Ishikawa (cell line): ENCODE results near the gene RILP.

Source experiments
- CEBPB ChIP-seq: IDR thresholded peaks from 2 replicates; pipeline ENCODE4 v1.6.1; 2012
- CREB1 ChIP-seq: IDR thresholded peaks from 2 replicates; pipeline ENCODE4 v1.6.1; 2012; ENCODE audit warnings: low read depth
- EGR1 ChIP-seq: IDR thresholded peaks from 2 replicates; pipeline ENCODE4 v1.6.1; 2012
- EP300 ChIP-seq: IDR thresholded peaks from 2 replicates; pipeline ENCODE4 v1.6.1; 2012; ENCODE audit warnings: borderline replicate concordance
- FOXM1 ChIP-seq: IDR thresholded peaks from 2 replicates; pipeline ENCODE4 v1.6.1; 2012; ENCODE audit warnings: low read depth, borderline replicate concordance
- MAX ChIP-seq: IDR thresholded peaks from 2 replicates; pipeline ENCODE4 v1.6.1; 2012
- NFIC ChIP-seq: IDR thresholded peaks from 2 replicates; pipeline ENCODE4 v1.6.1; 2012
- RAD21 ChIP-seq: IDR thresholded peaks from 2 replicates; pipeline ENCODE4 v1.6.1; 2012; ENCODE audit warnings: low read depth
- REST ChIP-seq: IDR thresholded peaks from 2 replicates; pipeline ENCODE4 v1.6.1; 2012; ENCODE audit warnings: low read depth, mild to moderate bottlenecking
- TAF1 ChIP-seq: IDR thresholded peaks from 2 replicates; pipeline ENCODE4 v1.6.1; 2012; ENCODE audit warnings: low read depth, mild to moderate bottlenecking
- TCF12 ChIP-seq: IDR thresholded peaks from 2 replicates; pipeline ENCODE4 v1.6.1; 2012; ENCODE audit warnings: low read depth
- TEAD4 ChIP-seq: IDR thresholded peaks from 2 replicates; pipeline ENCODE4 v1.6.1; 2012
- USF1 ChIP-seq: IDR thresholded peaks from 2 replicates; pipeline ENCODE4 v1.6.1; 2012
- YY1 ChIP-seq: IDR thresholded peaks from 2 replicates; pipeline ENCODE4 v1.6.1; 2012; ENCODE audit warnings: low read depth
- ZBTB7A ChIP-seq: IDR thresholded peaks from 2 replicates; pipeline ENCODE4 v1.6.1; 2012; ENCODE audit warnings: low read depth

RILP gene

GRCh38 chr17:1649844-1650501, at the start of gene RILP:
TSS of gene RILP (minus strand) at chr17:1649866. CDS start at chr17:1649804, 62 bp downstream.
- TF ChIP-seq USF1 (peak; percentile 50; the same call in 1 of the 2 replicates), NFIC (peak; percentile 60; the same call in 1 of the 2 replicates), TAF1 (peak; percentile 15; the same call in 1 of the 2 replicates), CREB1 (no peak)

GRCh38 chr17:1697681-1698080, 48.0 kb upstream of the RILP start:
- TF ChIP-seq CEBPB (no peak), TAF1 (no peak), EGR1 (no peak), MAX (no peak), REST (no peak), USF1 (no peak), ZBTB7A (no peak), FOXM1 (no peak), TCF12 (no peak), RAD21 (no peak), EP300 (no peak)

GRCh38 chr17:1695365-1695764, 45.7 kb upstream of the RILP start:
- TF ChIP-seq TCF12: no peak
- TF ChIP-seq YY1: no peak
- TF ChIP-seq EP300: no peak
- no peak for TF ChIP-seq NFIC
- no peak for TF ChIP-seq RAD21
- TF ChIP-seq TAF1: no peak
- TF ChIP-seq EGR1: no peak
- TF ChIP-seq CREB1: no peak
- TF ChIP-seq TEAD4: no peak
- TF ChIP-seq CEBPB: no peak
- no peak for TF ChIP-seq FOXM1
- TF ChIP-seq ZBTB7A: no peak
- TF ChIP-seq MAX: no peak
- TF ChIP-seq USF1: no peak
- TF ChIP-seq REST: no peak

GRCh38 chr17:1693339-1693738, 43.7 kb upstream of the RILP start:
- TF ChIP-seq EP300: no peak
- TF ChIP-seq YY1: no peak
- no peak for TF ChIP-seq REST
